ENCODE data around the gene CNMD. TPM values are rescaled to one million over a fixed set of nuclear protein-coding genes. Genes with fewer than 3 reads are reported as not detected.
"Not testable (repeated sequence)": the region's sequence is repeated elsewhere in the genome, so short reads cannot be mapped to it uniquely, and the experiment has no call there.

The CNMD gene
- total RNA-seq, 4 donors from 2014 or later = not detected

- no peaks in the 10 kb centered on the region for H3K36me3 ChIP-seq
- no peak overlapping the region for H3K27ac ChIP-seq
- no peaks in the 10 kb centered on the region for H3K9me3 ChIP-seq
- no peak overlapping the region for H3K4me3 ChIP-seq
- 58 to 68% methylated on average over 3 of the region's 3 CpGs for WGBS, 2 donors
- TF ChIP-seq POLR2A (IDR thresholded peaks at IDR 0.05) = no peak
- TF ChIP-seq, protein P1, sequence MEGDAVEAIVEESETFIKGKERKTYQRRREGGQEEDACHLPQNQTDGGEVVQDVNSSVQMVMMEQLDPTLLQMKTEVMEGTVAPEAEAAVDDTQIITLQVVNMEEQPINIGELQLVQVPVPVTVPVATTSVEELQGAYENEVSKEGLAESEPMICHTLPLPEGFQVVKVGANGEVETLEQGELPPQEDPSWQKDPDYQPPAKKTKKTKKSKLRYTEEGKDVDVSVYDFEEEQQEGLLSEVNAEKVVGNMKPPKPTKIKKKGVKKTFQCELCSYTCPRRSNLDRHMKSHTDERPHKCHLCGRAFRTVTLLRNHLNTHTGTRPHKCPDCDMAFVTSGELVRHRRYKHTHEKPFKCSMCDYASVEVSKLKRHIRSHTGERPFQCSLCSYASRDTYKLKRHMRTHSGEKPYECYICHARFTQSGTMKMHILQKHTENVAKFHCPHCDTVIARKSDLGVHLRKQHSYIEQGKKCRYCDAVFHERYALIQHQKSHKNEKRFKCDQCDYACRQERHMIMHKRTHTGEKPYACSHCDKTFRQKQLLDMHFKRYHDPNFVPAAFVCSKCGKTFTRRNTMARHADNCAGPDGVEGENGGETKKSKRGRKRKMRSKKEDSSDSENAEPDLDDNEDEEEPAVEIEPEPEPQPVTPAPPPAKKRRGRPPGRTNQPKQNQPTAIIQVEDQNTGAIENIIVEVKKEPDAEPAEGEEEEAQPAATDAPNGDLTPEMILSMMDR (IDR thresholded peaks at IDR 0.05) = no peak
- H3K4me1 ChIP-seq = no peaks in the 10 kb centered on the region
- H3K27me3 ChIP-seq = no peaks in the 10 kb centered on the region
- no peak for DNase-seq
- intact Hi-C loops (cut with DNase I) = no loop called here
Observed at GRCh38 chr13:52711286-52711685, 28.3 kb downstream of the CNMD start.

- DNase-seq; H3K4me1 ChIP-seq; H3K27me3 ChIP-seq; H3K9me3 ChIP-seq; H3K27ac ChIP-seq; H3K4me3 ChIP-seq; intact Hi-C loops (cut with DNase I); H3K36me3 ChIP-seq: not testable (repeated sequence)
- WGBS, 2 donors = 70 to 71% methylated on average over 10 to 12 of the region's 12 CpGs
Observed at GRCh38 chr13:52708266-52708665, 31.4 kb downstream of the CNMD start.

DNA sequence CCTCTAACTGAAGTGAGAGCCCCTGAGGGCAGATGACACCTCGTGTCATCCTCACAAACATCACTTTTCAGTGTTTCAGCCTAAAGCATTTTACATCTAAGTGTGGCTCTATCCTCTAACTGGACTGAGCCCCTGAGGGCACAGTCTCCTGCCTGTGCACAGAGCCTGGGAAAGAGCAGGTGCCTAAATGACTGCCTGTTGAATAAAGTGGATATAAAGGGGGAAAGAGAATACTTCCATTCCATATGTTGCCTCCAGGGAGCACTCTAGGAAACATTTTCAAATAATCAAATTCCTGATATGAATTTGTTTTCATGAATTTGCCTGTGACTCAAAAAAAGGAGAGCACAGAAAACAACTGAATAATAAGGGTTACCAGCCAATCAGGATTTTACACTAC, 32.2 kb downstream of the CNMD start:
- intact Hi-C loops (cut with DNase I) = no loop called here
- DNase-seq = no peak
- H3K9me3 ChIP-seq = no peaks in the 10 kb centered on the region
- no peaks in the 10 kb centered on the region for H3K36me3 ChIP-seq
- H3K27me3 ChIP-seq = no peaks in the 10 kb centered on the region
- WGBS, 2 donors = 50% methylated on average over 1 of the region's 1 CpG; no CpG with 5 or more reads in 1 of the 2 donors
- H3K4me3 ChIP-seq = no peak overlapping the region
- H3K27ac ChIP-seq = no peak overlapping the region
- H3K4me1 ChIP-seq = no peaks in the 10 kb centered on the region
- no peak for TF ChIP-seq POLR2A (IDR thresholded peaks at IDR 0.05)
- TF ChIP-seq, protein P1 (IDR thresholded peaks at IDR 0.05) = no peak

DNA sequence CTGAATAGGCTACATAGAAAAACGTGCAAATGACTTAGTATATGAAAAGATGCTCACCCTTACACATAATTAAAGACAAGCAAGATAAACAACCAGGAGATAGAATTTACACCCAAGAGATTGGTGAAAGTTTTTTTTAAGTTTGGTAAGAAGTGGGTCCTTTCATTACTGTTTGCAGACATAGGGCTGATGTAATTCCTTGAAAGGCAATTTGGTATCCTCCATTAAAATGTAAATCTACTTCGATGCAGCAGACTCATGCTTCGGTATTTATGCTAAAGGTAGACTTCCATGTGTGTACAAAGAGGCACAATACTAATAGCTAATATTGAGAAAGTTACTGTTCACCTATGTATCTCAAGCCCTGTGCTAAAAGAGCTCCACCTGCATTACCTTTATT, 33.5 kb downstream of the CNMD start:
- Histone ChIP-seq H3K27me3 (no peaks in the 10 kb centered on the region), H3K4me1 (no peaks in the 10 kb centered on the region), H3K9me3 (no peaks in the 10 kb centered on the region), H3K27ac (no peak overlapping the region), H3K4me3 (no peak overlapping the region), H3K36me3 (no peaks in the 10 kb centered on the region)
- no peak for DNase-seq
- TF ChIP-seq, protein P1 (IDR thresholded peaks at IDR 0.05) = no peak
- no peak for TF ChIP-seq POLR2A (IDR thresholded peaks at IDR 0.05)
- intact Hi-C loops (cut with DNase I) = no loop called here
- 52 to 56% methylated on average over 3 of the region's 3 CpGs for WGBS, 2 donors

DNA sequence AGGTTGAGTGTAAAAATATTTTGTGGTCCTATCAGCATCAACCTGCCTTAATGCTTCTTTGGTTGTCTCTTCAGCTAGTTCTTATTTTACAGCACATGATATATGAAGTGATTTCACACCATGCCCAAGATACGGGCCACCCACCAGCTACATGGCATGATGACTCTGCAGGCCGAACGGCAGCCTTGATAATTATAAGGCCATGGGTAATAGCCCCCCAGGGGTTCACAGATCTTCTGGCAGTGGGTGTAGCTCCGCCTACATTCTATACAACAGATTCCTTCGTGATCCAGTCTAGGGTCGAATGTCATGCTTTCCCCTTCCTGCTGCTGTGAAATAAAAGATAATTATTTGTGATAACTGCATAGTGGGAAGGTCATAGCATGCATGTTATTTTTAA, 36.1 kb downstream of the CNMD start:
- intact Hi-C loops (cut with DNase I) = no loop called here
- H3K36me3 ChIP-seq = no peaks in the 10 kb centered on the region
- no peaks in the 10 kb centered on the region for H3K9me3 ChIP-seq
- TF ChIP-seq, protein P1 (IDR thresholded peaks at IDR 0.05) = no peak
- TF ChIP-seq POLR2A (IDR thresholded peaks at IDR 0.05) = no peak
- DNase-seq = no peak
- no peak overlapping the region for H3K27ac ChIP-seq
- H3K4me1 ChIP-seq = no peaks in the 10 kb centered on the region
- H3K4me3 ChIP-seq = no peak overlapping the region
- WGBS, 2 donors = 68 to 80% methylated on average over 6 of the region's 6 CpGs
- H3K27me3 ChIP-seq = no peaks in the 10 kb centered on the region
